Heart left ventricle (tissue), 16 donors: ENCODE measurements around the gene EOLA2. TPM values are rescaled to one million over a fixed set of nuclear protein-coding genes. Genes with fewer than 3 reads are reported as not detected.
"Not testable (repeated sequence)": the region's sequence is repeated elsewhere in the genome, so short reads cannot be mapped to it uniquely, and the experiment has no call there.

Experiments used
- ATAC-seq, 4 donors: fragments of 200-7000 bp; cut with Tn5 transposase; one replicate each; pipeline ENCODE4 v1.9.1; 2020 to 2022; ENCODE audit warnings: moderate library complexity in 4 of 4, mild to moderate bottlenecking in 3 of 4, moderate number of reproducible peaks in 1 of 4
- DNase-seq, 5 donors: peaks; one replicate each; pipeline ENCODE4 v3.0.0-alpha.2; 2020
- H3K27ac ChIP-seq, 12 donors: fragments of 200-600 bp; sonication (generic) in 4 of 12; one replicate each; pipeline versions ENCODE4 v1.5.0 to v1.8.0; 2016 to 2022; ENCODE audit warnings: mild to moderate bottlenecking in 2 of 12
- H3K27me3 ChIP-seq, 9 donors: fragments of 200-600 bp; sonication (generic) in 2 of 9; one replicate each; pipeline versions ENCODE4 v1.5.1 to v1.8.0; 2016 to 2022; ENCODE audit warnings: mild to moderate bottlenecking in 3 of 9
- H3K36me3 ChIP-seq, 9 donors: fragments of 200-600 bp; sonication (generic) in 2 of 9; one replicate each; pipeline versions ENCODE4 v1.5.0 to v1.8.0; 2018 to 2022; ENCODE audit warnings: mild to moderate bottlenecking in 2 of 9
- H3K4me1 ChIP-seq, 12 donors: fragments of 200-600 bp; sonication (generic) in 4 of 12; one replicate each; pipeline versions ENCODE4 v1.5.0 to v1.8.0; 2016 to 2022; ENCODE audit warnings: mild to moderate bottlenecking in 3 of 12
- H3K4me3 ChIP-seq, 12 donors: fragments of 200-600 bp; sonication (generic) in 4 of 12; one replicate each; pipeline versions ENCODE4 v1.5.0 to v1.8.0; 2017 to 2022; ENCODE audit warnings: mild to moderate bottlenecking in 9 of 12, moderate library complexity in 4 of 12
- H3K9me3 ChIP-seq, 12 donors: fragments of 200-600 bp; sonication (generic) in 4 of 12; one replicate each; pipeline versions ENCODE4 v1.5.0 to v1.8.0; 2016 to 2022; ENCODE audit warnings: mild to moderate bottlenecking in 1 of 12
- POLR2A ChIP-seq, 2 donors: fragments of 450-650 bp; IDR thresholded peaks; one replicate each; pipeline ENCODE4 v1.6.1; 2017; ENCODE audit warnings: antibody characterized with exemption in 2 of 2, mild to moderate bottlenecking in 2 of 2, moderate library complexity in 2 of 2
- WGBS, 4 donors: extraction: QIAGEN DNeasy Blood & Tissue Kit in 2 of 4; methylation state at CpG; one replicate each; pipeline versions ENCODE4 v1.1.5 to v1.1.7; 2013 to 2018; 5-methylcytosine and 5-hydroxymethylcytosine counted together
- intact Hi-C, 10 donors: fragments of 100-400 bp; cut with DNase I; formaldehyde crosslinking; loops; one replicate each; pipeline versions ENCODE4 v1.11.1 to v1.14.2; 2022
- polyA plus RNA-seq, 2 donors: library from polyadenylated mRNA; stranded (reverse); fragments of 200-250 nt; gene quantifications; one replicate each; pipeline ENCODE4 v1.2.3, GENCODE V29; 2013
- total RNA-seq, 9 donors: library from RNA; depleted of rRNA in 2 of 9; stranded (reverse); fragments of >200 nt in 2 of 9; fragmentation: NEBNext Ultra II Directional in 3 of 9; extraction: Animal tissue kit (Norgen Biotek cat#: 25700) in 3 of 9; gene quantifications; one replicate each; pipeline versions ENCODE4 v1.1.0 to v1.2.4, GENCODE V29; 2016 to 2023
- TF ChIP-seq, protein P1 (sequence below), 12 donors: fragments of 200-600 bp; sonication (generic) in 4 of 12; IDR thresholded peaks; one replicate each; pipeline versions ENCODE4 v1.5.0 to v1.8.0; 2018 to 2022; ENCODE audit warnings: antibody characterized with exemption in 12 of 12, mild to moderate bottlenecking in 5 of 12
- donor health status: ischemic (EF 13 %, LVEDD 7.1; RV severe dilation, severe dysfunction).
- donor health status: healthy with polysubstance abuse.
- donor health status: DM: no; HTN: yes; CAD: no.
- donor health status: DM: no; HTN: no; CAD: no.
- donor health status: ischemic (EF 25% LVEDD 6.9; RV normal size, moderate dysfunction).
- donor health status: ischemic (EF 25% LVEDD 5.7; RV mildly dilated, moderate dysfunction).
- donor health status: healthy.
- donor health status: DM: yes; HTN: yes; CAD: no.
- donor health status: ischemic (EF 35%, LVEDD 5.7; RV mildly dilated, moderate dysfunction).
- donor health status: nonischemic (EF 11% LVEDD 7.7; RV severe dilation, severe dysfunction).
- donor health status: DM: yes; HTN: yes; CAD: no.
- donor health status: PGD.
- donor health status: ischemic (EF 29% LVEDD 5.4; RV normal size, mild dysfunction).
- donor health status: nonischemic (EF 23%, LVEDD 6.1; RV moderate dilation, normal function).

The EOLA2 gene
- total and polyA plus RNA-seq, 11 donors, result 14.7 to 44.3 (median 22.3) TPM

DNA sequence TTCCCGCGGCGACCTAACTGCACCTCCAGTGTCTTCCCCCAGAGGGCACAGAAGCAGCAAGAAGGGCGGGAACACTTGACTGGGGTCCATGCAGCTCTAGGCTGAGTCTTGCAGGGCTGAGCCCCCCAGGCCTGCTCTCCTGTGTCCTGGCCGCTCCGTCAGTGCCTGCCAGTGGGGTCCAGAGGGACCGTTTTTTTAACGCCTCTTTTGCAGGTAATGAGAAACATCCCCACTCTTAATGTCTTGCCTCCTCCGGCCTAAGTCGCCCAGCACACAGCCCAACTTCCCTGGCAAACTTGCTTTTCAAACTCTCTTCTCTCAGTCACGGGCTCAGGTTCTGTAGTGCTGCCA is 2.4 kb upstream of the EOLA2 start:
- not testable (repeated sequence) for ATAC-seq, H3K4me1 ChIP-seq, H3K36me3 ChIP-seq, H3K9me3 ChIP-seq, DNase-seq, H3K27me3 ChIP-seq
- 7 to 46% (median 18%) methylated on average over 9 to 10 of the region's 11 CpGs for WGBS, 4 donors
- intact Hi-C loops, result loop anchor here in 1 of 10 donors (10.0 kb wide), 1 partner anchor 744 kb away; no protein-coding TSS in a partner anchor
- Histone ChIP-seq H3K27ac (peak overlapping the region in 2 of 12 donors; percentile 48 to 57), H3K4me3 (peak overlapping the region in 8 of 12 donors; percentile 10 to 76 (median 36))
- TF ChIP-seq, protein P1, sequence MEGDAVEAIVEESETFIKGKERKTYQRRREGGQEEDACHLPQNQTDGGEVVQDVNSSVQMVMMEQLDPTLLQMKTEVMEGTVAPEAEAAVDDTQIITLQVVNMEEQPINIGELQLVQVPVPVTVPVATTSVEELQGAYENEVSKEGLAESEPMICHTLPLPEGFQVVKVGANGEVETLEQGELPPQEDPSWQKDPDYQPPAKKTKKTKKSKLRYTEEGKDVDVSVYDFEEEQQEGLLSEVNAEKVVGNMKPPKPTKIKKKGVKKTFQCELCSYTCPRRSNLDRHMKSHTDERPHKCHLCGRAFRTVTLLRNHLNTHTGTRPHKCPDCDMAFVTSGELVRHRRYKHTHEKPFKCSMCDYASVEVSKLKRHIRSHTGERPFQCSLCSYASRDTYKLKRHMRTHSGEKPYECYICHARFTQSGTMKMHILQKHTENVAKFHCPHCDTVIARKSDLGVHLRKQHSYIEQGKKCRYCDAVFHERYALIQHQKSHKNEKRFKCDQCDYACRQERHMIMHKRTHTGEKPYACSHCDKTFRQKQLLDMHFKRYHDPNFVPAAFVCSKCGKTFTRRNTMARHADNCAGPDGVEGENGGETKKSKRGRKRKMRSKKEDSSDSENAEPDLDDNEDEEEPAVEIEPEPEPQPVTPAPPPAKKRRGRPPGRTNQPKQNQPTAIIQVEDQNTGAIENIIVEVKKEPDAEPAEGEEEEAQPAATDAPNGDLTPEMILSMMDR (IDR thresholded peaks at IDR 0.05), result peak in 11 of 12 donors; percentile 27 to 61 (median 46)

GRCh38 chrX:149939905-149940673 is 1.8 kb upstream of the EOLA2 start:
- intact Hi-C loops, result loop anchor here in 1 of 10 donors (10.0 kb wide), 1 partner anchor 745 kb away; no protein-coding TSS in a partner anchor
- Histone ChIP-seq H3K4me3 (peak overlapping the region in 11 of 12 donors; percentile 30 to 94 (median 58)), H3K27me3 (no peaks in the 10 kb centered on the region), H3K36me3 (no peaks in the 10 kb centered on the region), H3K9me3 (no peaks in the 10 kb centered on the region), H3K27ac (peak overlapping the region; percentile 86 to 100 (median 93)), H3K4me1 (peaks cover 0 to 8% (median 5%) of the 10 kb centered on the region in 12 donors)
- ATAC-seq (peak; percentile 68 to 78 (median 74)), DNase-seq (peak; percentile 95 to 97 (median 95))
- 0 to 44% (median 20%) methylated on average over 27 of the region's 27 CpGs for WGBS, 4 donors
- TF ChIP-seq, protein P1 (IDR thresholded peaks at IDR 0.05), result no peak
- no peak for TF ChIP-seq POLR2A (IDR thresholded peaks at IDR 0.05)

DNA sequence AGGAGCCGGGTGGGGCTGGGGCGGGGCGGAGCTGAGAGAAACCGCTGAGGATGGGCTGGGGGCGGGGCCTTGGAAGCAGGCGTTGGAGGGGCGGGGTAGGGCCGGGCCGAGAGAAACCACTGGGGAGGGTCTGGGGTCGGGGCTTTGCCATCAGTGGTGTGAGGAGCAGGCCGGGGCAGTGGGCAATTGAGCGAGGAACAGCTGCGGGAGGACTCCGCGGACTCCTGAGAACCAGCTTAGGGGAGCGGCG is 1.3 kb upstream of the EOLA2 start:
- Histone ChIP-seq H3K9me3 (no peaks in the 10 kb centered on the region), H3K4me3 (peak overlapping the region in 11 of 12 donors; percentile 30 to 94 (median 58)), H3K27ac (peak overlapping the region; percentile 86 to 100 (median 93)), H3K36me3 (peaks cover 0 to 2% (median 0%) of the 10 kb centered on the region in 9 donors), H3K27me3 (no peaks in the 10 kb centered on the region), H3K4me1 (peaks cover 0 to 8% (median 5%) of the 10 kb centered on the region in 12 donors)
- ATAC-seq, result peak; percentile 44 to 63 (median 58)
- no peak for DNase-seq
- no peak for TF ChIP-seq POLR2A (IDR thresholded peaks at IDR 0.05)
- 0 to 79% (median 21%) methylated on average over 17 of the region's 17 CpGs for WGBS, 4 donors
- intact Hi-C loops, result no loop called here

DNA sequence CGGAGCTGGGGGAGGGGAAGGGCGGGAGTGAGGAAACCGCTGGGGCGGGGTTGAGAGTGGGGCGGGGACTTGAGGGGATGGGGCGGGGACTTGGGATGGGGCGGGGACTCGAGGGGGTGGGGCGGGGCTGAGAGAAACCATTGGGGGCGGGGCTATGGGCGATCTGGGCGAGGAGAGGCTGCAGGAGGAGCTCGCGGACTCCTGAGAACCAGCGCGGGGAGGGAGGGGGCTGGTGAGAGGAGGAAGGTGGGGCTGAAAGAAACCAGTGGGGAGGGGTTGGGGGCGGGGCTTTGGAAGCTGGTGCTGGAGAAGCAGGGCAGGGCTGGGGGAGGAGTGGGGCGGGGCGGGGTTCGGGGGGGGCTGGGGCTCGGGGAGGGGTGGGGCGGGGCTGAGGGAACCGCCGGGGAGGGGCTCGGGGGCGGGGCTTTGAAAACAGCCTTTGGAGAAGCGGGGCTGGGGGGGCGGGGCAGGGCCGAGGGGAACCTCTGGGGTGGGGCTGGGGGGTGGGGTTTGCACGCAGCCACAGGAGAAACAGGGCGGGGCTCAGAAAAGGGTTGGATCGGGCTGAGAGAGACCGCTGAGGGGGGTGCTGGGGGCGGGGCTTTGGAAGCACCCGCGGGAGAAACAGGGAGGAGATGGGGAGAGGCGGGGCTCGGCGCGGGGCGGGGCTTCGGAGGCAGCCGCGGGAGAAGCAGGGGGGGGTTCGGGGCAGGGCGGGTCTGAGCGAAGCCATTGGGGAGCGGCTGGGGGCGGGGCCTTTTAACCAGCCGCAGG is 777 bp upstream of the EOLA2 start:
- Histone ChIP-seq H3K27ac (peak overlapping the region; percentile 86 to 100 (median 93)), H3K4me1 (peaks cover 0 to 8% (median 5%) of the 10 kb centered on the region in 12 donors), H3K4me3 (peak overlapping the region in 11 of 12 donors; percentile 30 to 94 (median 74)), H3K36me3 (peaks cover 0 to 3% (median 0%) of the 10 kb centered on the region in 9 donors), H3K27me3 (no peaks in the 10 kb centered on the region), H3K9me3 (no peaks in the 10 kb centered on the region)
- TF ChIP-seq POLR2A (IDR thresholded peaks at IDR 0.05), result no peak
- TF ChIP-seq, protein P1 (IDR thresholded peaks at IDR 0.05), result no peak
- intact Hi-C loops, result no loop called here
- WGBS, 4 donors, result 1 to 38% (median 20%) methylated on average over 28 to 34 of the region's 50 CpGs
- DNase-seq (peak; percentile 94 to 97 (median 96)), ATAC-seq (peak; percentile 21 to 50 (median 40))
